HG03521 (cell line): ENCODE data around the gene TECTA.

Source experiments
- ATAC-seq: cut with Tn5 transposase; IDR thresholded peaks from one replicate; pipeline ENCODE4 v1.9.1; 2021; ENCODE audit warnings: mild to moderate bottlenecking, moderate library complexity; ENCODE audit not compliant: unreplicated experiment

The TECTA gene

DNA sequence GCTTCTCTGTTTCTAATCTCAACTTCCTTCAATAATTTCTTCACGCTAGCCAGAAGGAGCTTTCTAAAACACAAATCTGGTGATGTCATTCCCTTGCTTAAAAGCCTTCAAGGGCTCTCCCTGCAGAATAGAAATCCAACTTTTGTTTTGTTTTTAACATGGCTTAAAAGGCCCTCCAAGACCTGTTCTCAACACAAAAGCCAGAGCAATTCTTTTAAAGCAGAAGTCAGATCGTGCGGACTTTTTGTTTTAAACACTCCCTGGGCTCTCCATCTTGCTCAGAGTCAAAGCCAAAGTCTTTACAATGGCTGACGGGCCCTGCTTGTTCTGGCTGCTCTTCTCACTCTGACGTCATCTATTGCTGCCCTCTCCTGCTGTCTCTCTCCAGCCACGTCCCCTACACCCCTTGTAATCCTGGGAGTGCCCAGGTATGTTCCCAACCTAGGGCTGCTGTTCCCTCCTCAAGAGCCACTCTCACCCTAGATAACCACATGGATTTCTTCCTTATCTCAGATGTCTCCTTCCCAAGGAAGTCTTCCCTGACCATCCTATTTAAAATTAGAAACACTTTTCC is 22.5 kb downstream of the TECTA start:
- ATAC-seq: no peak

DNA sequence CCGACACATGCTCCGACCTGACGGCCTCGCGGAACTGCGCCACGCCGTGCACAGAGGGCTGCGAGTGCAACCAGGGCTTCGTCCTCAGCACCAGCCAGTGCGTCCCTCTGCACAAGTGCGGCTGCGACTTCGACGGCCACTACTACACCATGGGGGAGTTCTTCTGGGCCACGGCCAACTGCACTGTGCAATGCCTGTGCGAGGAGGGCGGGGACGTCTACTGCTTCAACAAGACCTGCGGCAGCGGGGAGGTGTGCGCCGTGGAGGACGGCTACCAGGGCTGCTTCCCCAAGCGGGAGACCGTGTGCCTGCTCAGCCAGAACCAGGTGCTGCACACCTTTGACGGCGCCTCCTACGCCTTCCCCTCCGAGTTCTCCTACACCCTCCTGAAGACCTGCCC is 26.8 kb downstream of the TECTA start:
- no peak for ATAC-seq

GRCh38 chr11:121129362-121130340 is 28.6 kb downstream of the TECTA start:
- ATAC-seq: no peak

- no peak for ATAC-seq
Observed at GRCh38 chr11:121131656-121132055, 30.6 kb downstream of the TECTA start.

DNA sequence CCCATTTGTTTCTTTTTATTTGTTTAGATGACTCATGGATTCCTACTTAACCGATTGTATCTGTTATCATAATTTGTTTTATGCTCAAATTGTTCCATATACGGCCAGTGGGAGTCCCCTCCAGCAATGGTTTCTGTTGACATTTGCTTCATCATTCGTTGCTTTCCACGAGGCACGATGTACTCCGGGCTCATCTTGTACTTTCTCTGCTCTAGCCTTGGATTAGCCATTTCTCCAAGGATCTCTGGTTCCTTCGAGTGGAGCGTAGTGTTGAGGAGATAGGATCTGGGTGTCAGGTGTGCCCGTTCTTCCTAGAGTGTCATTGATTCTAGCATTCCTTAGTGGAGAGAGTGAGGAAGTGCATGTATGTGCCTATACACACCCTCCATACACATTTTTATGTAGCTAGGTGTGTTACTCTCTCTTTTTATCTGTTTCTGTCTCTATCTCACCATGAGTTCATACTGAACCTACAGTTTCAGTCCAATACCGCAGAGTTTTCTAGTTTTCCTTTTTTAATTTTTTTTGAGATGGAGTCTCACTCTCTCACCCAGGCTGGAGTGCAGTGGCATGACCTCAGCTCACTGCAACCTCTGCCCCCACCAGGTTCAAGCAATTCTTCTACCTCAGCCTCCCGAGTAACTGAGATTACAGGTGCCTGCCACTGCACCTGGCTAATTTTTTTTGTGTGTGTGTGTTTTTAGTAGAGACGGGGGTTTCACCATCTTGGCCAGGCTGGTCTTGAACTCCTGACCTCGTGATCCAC is 31.4 kb downstream of the TECTA start:
- no peak for ATAC-seq

DNA sequence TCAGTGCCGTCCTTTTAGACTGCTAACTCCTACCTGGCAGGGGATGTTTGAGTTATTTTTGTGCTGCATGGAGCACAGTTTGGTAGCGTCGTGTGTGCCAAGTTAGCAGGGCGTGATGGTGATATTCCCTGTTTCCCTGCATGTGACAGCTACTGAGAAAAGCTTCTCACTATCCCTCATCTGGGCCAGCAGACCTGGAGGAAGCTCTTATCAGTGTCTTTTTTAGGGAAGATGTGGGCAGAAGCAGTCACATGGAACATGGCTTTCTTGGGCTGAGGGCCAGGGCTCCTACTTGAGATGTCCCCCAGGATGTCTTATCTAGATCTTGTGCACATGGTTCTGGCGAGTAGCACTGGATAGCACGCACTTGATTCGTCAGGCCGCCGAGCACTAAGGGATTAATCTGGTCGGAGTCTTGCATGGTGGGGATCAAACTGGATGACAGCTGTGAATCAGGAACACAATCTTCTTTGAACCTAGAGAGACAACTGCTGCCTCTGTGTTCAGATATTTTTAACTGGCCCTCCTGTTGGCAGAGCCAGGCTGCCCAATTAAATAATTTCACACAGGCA is 33.8 kb downstream of the TECTA start:
- no peak for ATAC-seq

DNA sequence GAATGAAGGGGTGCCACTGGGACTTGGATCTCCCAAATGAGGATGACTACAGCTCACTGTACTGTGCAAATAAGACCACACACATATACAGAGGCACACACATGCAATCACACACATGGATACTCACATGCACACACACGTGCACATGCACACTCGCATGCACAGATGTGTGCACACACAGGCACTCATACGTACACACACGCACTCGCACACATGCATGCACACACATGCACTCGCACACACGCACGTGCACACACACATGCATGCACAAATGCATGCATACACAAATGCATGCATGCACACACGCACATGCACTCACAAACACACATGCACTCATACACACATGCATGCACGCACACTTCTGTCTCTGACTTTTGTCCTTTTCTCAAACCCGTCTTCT is 36.0 kb downstream of the TECTA start:
- no peak for ATAC-seq

GRCh38 chr11:121138259-121138658 is 37.2 kb downstream of the TECTA start:
- no peak for ATAC-seq

DNA sequence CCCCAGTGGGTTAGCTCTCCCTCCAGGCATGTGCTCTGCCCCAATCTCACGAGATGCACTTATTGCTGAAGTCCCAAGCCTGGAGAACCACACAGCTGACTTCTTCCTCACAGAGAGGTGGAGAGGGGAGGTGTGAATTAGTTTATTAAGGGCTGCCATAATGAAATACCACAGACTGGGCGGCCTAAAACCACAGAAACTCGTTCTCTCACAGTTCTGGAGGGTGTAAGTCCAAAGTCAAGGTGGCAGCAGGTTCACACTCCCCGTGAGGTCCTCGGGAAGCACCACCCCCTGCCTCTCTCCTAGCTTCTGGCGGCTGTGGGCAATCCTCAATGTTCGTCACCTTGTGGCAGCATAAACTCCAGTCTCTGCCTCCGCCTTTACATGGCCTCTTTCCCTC is 39.3 kb downstream of the TECTA start:
- no peak for ATAC-seq

GRCh38 chr11:121141066-121141465 is 40.0 kb downstream of the TECTA start:
- no peak for ATAC-seq

DNA sequence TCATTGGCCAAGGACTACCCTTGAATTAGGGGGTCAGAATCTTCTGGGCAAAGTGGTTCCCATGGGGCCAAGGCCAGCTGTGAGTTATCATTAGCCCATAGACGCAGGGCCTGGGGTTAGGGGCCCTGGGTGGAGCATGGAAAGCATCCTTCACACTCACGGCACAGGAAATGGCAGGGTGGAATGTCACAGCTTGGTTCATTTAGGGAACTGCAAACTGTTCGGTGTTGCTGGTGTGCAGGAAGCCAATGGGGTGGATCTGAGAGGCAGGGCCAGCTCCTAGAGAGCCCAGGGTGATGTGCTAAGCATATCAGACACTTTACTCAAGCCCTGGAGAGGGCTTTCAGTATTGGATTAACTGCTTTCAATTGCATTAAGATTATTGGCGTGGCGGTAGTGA is 42.9 kb downstream of the TECTA start:
- no peak for ATAC-seq

- no peak for ATAC-seq
Observed at GRCh38 chr11:121144723-121145122, 43.7 kb downstream of the TECTA start.

- no peak for ATAC-seq
Observed at GRCh38 chr11:121145826-121146225, 44.8 kb downstream of the TECTA start.

DNA sequence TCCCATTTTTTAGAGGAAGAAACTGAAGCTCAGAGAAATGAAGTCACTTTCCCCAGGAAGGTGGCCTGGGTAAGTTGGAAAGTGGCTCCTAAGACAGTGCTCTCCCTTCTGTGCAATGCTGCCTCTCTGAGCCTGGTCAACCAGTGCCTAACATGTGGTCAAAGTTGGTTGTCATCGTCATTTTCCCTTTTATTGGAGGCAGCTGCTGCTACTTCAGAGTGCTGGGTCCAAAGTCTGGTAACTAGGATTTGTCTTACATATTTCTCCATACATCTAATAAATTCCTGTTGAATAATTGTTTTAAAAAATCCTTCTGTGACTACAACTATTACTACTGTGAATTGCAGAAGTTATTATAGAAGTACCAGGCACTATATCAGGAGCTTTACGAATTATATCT is 48.1 kb downstream of the TECTA start:
- no peak for ATAC-seq

DNA sequence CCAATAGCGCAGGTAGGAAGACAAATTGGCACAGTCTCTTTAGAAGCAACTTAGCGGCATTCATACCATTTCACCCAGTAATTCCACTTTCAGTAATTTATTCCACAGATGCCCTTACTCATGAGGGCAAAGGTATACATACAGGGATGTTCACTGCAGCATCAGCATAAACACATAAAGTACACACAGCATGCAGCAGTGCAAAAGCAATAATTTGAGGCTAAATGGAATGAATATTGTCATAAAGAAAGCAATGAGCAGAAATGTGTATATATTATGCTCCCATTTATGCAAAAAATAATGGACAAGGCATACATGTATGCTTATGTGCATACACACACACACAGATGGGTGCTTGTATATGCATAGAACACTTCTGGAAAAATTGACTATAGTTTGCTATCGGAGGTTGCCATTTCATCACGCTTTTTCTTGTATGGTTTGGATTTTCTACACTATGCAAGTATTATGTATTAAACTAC is 50.2 kb downstream of the TECTA start:
- ATAC-seq: no peak

GRCh38 chr11:121152764-121153163 is 51.7 kb downstream of the TECTA start:
- ATAC-seq: no peak

GRCh38 chr11:121153472-121153871 is 52.4 kb downstream of the TECTA start:
- ATAC-seq: no peak

DNA sequence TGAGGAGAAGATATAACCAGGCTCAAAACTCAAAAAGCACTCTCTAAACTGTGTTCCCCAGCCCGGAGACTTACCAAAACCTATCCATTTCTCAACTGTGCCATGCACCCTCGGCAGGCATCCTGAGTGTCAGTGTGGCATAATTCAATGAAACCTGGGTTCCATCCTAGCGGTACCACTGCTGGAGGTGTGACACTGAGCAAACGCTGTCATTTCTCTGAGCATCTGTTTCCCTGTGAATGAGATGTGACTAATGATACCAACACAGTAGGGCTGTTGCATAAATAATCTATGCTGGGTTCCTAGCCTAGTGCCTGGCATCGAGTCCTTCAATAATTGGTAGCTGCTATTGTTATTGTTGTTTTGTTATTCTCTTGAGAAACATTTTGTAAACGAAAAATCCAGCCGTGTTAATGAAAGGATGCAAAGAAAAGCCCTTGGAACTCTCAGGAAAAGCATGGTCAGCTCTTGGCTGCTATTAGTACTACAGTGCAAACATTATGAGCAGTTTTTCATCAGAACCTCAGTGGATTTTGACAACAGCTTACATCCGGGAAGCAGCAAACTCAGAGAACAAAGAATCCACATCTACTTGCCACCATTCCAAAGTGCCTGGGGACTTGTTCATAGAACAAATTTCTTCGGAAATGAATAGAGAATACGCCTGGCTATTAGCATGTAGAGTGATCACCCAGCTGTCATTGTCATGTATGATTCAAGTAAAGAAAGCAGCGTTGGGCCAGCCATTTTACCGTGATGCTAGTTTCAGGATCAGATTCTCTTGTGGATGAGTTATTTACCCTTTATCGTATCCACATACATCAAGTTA is 53.7 kb downstream of the TECTA start:
- ATAC-seq: no peak

DNA sequence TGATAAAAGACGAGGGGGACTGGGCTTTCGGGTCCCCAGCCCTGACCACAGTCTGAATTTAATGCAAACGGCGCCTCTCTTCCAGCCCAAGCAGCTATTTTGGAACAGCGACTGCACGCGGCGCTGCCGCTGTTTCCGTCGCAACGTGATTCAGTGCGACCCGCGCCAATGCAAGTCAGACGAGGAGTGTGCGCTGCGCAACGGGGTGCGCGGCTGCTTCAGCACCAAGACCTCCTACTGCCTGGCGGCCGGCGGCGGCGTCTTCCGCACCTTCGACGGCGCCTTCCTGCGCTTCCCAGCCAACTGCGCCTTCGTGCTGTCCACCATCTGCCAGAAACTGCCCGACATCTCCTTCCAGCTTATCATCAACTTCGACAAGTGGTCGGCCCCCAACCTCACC is 56.7 kb downstream of the TECTA start:
- no peak for ATAC-seq

DNA sequence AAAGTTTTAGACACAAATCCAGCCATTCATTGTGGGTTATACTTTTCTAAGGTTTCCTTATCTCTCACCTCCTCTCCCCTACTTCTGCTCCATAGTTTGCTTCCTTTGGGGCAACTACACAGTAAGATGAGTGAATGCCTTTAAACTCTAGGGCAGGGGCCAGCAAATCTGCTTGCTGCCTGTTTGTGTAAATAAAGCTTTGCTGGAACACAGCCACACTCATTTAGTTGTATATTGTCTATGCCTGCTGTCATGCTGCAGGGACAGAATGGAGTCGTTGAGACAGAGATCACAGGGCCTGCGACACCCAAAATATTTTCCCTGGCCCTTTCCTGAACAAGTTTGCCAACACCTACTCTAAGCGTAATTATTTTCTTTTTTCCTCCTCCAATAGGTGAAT is 58.7 kb downstream of the TECTA start:
- ATAC-seq: no peak
